ENCODE results near the gene ATF7IP.

- TF ChIP-seq CTCF (tag by site-specific recombination; IDR thresholded peaks at IDR 0.05) (no peak), ZSCAN23 (tag by site-specific recombination; IDR thresholded peaks at IDR 0.05) (no peak), SP2 (tag by site-specific recombination; IDR thresholded peaks at IDR 0.05) (no peak), ZNF324 (tag by site-specific recombination; IDR thresholded peaks at IDR 0.05) (no peak), ZNF416 (tag by site-specific recombination; IDR thresholded peaks at IDR 0.05) (no peak), ZNF791 (tag by site-specific recombination; IDR thresholded peaks at IDR 0.05) (no peak), ZNF610 (tag by site-specific recombination; IDR thresholded peaks at IDR 0.05; ENCODE audit: borderline replicate concordance) (no peak), ZNF274 (IDR thresholded peaks at IDR 0.05; ENCODE audit: low read length) (no peak), ZNF274 (tag by site-specific recombination; IDR thresholded peaks at IDR 0.05; ENCODE audit: borderline replicate concordance) (no peak), REST (tag by site-specific recombination; IDR thresholded peaks at IDR 0.05) (no peak), MYNN (tag by site-specific recombination; IDR thresholded peaks at IDR 0.05; ENCODE audit: borderline replicate concordance) (no peak), ZBTB8A (tag by site-specific recombination; IDR thresholded peaks at IDR 0.05) (no peak), GLIS1 (tag by site-specific recombination; IDR thresholded peaks at IDR 0.05) (no peak), ZNF521 (tag by site-specific recombination; IDR thresholded peaks at IDR 0.05) (no peak)
Measured at GRCh38 chr12:14454098-14454907, 88.8 kb downstream of the ATF7IP start.
